ENCODE results near the gene NBEA. TPM values are rescaled to one million over a fixed set of nuclear protein-coding genes. Genes with fewer than 3 reads are reported as not detected.

The NBEA gene
- total RNA-seq, 3 donors from 2014 or later: 3.5 to 27.2 (median 5.2) TPM

DNA sequence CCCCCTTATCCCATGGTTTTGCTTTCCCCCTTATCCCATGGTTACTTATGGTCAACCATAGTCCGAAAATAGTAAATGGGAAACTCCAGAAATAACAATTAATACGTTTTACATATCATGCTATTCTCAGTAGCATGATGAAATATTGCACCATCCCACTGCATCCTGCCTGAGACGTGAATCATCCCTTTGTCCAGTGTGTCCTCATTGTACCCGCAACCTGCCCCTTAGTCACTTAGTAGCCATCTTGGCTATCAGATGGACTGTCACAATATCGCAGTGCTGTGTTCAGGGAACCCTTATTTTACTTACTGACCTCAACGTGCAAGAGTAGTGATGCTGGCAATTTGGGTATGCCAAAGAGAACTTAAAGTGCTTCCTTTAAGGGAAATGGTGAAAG is 10.5 kb upstream of the NBEA start:
- Histone ChIP-seq H3K4me1 (ENCODE audit: low read depth) (no peaks in the 10 kb centered on the region), H3K4me3 (no peak overlapping the region), H3K36me3 (ENCODE audit: low read depth) (no peaks in the 10 kb centered on the region), H3K9me3 (no peaks in the 10 kb centered on the region)
- no peak for DNase-seq
- ATAC-seq: no peak
- TF ChIP-seq, protein P1, sequence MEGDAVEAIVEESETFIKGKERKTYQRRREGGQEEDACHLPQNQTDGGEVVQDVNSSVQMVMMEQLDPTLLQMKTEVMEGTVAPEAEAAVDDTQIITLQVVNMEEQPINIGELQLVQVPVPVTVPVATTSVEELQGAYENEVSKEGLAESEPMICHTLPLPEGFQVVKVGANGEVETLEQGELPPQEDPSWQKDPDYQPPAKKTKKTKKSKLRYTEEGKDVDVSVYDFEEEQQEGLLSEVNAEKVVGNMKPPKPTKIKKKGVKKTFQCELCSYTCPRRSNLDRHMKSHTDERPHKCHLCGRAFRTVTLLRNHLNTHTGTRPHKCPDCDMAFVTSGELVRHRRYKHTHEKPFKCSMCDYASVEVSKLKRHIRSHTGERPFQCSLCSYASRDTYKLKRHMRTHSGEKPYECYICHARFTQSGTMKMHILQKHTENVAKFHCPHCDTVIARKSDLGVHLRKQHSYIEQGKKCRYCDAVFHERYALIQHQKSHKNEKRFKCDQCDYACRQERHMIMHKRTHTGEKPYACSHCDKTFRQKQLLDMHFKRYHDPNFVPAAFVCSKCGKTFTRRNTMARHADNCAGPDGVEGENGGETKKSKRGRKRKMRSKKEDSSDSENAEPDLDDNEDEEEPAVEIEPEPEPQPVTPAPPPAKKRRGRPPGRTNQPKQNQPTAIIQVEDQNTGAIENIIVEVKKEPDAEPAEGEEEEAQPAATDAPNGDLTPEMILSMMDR (IDR thresholded peaks at IDR 0.05): no peak
- intact Hi-C loops (cut with DNase I, micrococcal nuclease): no loop called here

DNA sequence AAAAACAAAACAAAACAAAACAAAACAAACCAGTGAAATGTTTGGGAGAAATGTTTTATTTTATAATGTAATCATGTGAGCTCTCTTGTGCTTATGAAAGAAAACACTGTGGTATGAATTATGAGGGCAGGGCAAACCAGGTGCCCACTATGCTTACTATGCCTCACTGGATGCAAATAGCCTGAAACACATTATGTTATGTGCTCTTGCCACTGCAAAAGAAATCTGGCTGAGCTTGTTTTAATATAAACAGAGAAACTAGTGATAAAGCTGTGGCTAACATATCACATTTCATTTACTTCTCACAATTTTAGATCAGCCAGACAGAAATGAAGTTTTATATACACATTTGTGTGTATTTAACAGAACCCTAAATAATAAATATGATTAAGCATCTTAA is 8.7 kb upstream of the NBEA start:
- no peak for ATAC-seq
- H3K4me3 ChIP-seq: no peak overlapping the region
- no peaks in the 10 kb centered on the region for H3K9me3 ChIP-seq
- intact Hi-C loops (cut with DNase I, micrococcal nuclease): no loop called here
- TF ChIP-seq, protein P1 (IDR thresholded peaks at IDR 0.05): no peak
- no peaks in the 10 kb centered on the region for H3K36me3 ChIP-seq (ENCODE audit: low read depth)
- no peak for DNase-seq
- H3K4me1 ChIP-seq (ENCODE audit: low read depth): no peaks in the 10 kb centered on the region

DNA sequence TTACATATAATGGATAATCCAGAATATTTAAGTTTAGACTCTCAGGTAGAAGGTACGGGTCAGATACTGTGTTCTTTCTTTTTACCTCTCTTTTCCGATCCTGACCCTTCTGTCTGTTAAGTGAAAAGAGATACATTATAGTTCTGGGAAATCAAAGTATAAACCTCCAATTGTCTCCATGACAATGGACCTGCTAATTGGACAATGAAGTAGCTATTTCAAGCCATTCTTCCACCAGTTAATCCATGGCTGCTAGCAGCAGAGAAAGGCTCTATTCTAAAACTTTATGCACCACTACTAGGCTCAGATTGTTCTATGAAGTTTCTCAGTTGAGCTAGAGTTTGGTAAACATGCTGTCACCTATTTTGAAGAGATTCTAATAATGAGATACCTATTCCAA is 8.3 kb upstream of the NBEA start:
- H3K4me1 ChIP-seq (ENCODE audit: low read depth): no peaks in the 10 kb centered on the region
- no peak overlapping the region for H3K4me3 ChIP-seq
- intact Hi-C loops (cut with DNase I, micrococcal nuclease): no loop called here
- TF ChIP-seq, protein P1 (IDR thresholded peaks at IDR 0.05): no peak
- ATAC-seq: no peak
- no peak for DNase-seq
- no peaks in the 10 kb centered on the region for H3K36me3 ChIP-seq (ENCODE audit: low read depth)
- H3K9me3 ChIP-seq: no peaks in the 10 kb centered on the region

DNA sequence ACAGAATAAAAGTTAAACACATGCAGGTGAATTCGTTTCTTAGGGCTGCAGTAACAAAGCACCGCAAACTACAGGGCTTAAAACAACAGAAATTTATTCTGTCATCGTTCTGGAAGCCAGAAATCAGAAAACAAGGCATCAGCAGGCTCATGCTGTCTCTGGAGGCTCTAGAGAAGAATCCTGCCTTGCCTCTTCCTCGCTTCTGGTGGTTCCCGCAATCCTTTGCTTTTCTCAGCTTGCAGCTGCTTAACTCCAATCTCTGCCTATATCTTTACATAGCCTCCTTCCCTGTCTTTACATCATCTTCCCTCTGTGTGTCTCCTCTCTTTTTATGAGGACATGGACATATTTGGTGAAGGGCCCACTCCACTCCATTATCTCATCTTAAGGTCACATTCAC is 6.2 kb upstream of the NBEA start:
- H3K36me3 ChIP-seq (ENCODE audit: low read depth): no peaks in the 10 kb centered on the region
- intact Hi-C loops (cut with DNase I, micrococcal nuclease): no loop called here
- DNase-seq (no peak), ATAC-seq (no peak)
- TF ChIP-seq, protein P1 (IDR thresholded peaks at IDR 0.05): no peak
- no peaks in the 10 kb centered on the region for H3K9me3 ChIP-seq
- no peak overlapping the region for H3K4me3 ChIP-seq
- H3K4me1 ChIP-seq (ENCODE audit: low read depth): no peaks in the 10 kb centered on the region

DNA sequence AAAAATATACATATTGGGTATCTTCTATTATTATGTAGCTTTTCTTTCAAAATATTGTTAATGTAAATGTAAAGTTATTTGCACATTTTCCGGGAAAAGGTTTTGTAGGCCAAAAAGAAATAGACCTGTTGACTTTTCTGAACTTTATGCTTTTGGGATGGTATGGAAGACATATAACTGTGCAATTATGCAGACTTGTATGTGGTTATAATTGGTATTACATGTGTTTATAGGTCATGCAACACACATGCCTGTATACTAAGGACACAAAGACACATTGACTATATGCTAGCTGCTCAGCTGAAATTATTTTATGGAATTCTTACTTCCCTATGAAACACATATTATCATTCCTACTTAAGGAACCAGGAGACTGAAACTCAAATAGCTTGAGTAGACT is 2.3 kb upstream of the NBEA start:
- Histone ChIP-seq H3K9me3 (no peaks in the 10 kb centered on the region), H3K4me1 (ENCODE audit: low read depth) (no peaks in the 10 kb centered on the region), H3K4me3 (no peak overlapping the region), H3K36me3 (ENCODE audit: low read depth) (no peaks in the 10 kb centered on the region)
- TF ChIP-seq, protein P1 (IDR thresholded peaks at IDR 0.05): no peak
- ATAC-seq (no peak), DNase-seq (no peak)
- intact Hi-C loops (cut with DNase I, micrococcal nuclease): no loop called here

DNA sequence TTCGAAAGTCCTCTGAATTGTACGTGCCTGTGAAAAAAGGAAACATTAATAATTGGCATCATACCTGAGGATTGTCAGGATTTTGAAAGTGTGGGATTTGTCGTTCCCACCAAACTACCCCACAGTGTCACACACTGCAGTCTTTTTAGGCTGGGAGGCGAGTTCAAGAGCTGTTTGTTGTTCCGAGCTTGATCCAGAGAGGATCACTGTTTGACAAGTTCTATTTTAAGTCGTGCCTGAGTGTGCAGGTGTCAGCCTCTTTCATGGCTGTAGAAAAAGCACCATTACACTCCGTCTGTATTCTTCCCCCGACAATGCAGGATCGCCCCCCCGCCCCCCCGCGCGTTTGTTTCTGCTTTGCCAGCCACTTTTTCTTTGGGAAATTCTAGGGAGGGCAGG is 635 bp upstream of the NBEA start:
- DNase-seq (peak in 1 of 3 donors; percentile 4), ATAC-seq (peak; percentile 4)
- Histone ChIP-seq H3K36me3 (ENCODE audit: low read depth) (no peaks in the 10 kb centered on the region), H3K9me3 (no peaks in the 10 kb centered on the region), H3K4me1 (ENCODE audit: low read depth) (no peaks in the 10 kb centered on the region), H3K4me3 (no peak overlapping the region)
- TF ChIP-seq, protein P1 (IDR thresholded peaks at IDR 0.05): no peak
- intact Hi-C loops (cut with DNase I, micrococcal nuclease): no loop called here
